Erythroblast (primary cell): ENCODE data around the gene CERS6.

ENCODE experiments used
- DNase-seq, 2 experiments: peaks; one replicate each; lab custom pipeline; 2025; lab: John Stamatoyannopoulos, UW
- GATA1 ChIP-seq: IDR thresholded peaks from 2 replicates; pipeline ENCODE4 v1.6.1; 2011; ENCODE audit warnings: low read depth, mild to moderate bottlenecking, control low read depth, low read length, moderate library complexity
- POLR2A ChIP-seq: IDR thresholded peaks from 2 replicates; pipeline ENCODE4 v1.6.1; 2011; ENCODE audit warnings: mild to moderate bottlenecking, low read length

The CERS6 gene

GRCh38 chr2:168666339-168666738 is 210.3 kb downstream of the CERS6 start:
- DNase-seq = no peak
- TF ChIP-seq POLR2A (no peak), GATA1 (no peak)

DNA sequence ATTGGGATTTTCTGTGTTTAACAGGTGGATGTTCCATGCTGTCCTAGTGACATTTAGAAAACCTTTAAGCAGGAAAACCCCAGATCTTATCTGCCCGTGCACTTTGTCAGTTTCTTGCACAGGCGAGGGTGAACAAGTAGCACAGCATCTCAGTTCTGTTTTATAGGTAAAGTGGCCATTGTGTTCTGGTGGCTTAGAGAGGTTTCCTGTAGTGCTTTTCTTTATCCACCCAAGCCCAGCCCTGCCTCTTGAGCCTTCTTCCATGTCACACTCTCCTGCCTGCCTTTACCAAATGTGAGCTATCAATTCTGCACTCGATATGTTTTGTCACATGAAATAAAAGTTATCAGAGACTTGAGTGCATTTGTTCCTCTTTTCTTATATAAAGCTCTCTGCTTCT is 211.1 kb downstream of the CERS6 start:
- no peak for DNase-seq
- TF ChIP-seq POLR2A (no peak), GATA1 (no peak)

- no peak for DNase-seq
- no peak for TF ChIP-seq GATA1
- TF ChIP-seq POLR2A = no peak
Measured at GRCh38 chr2:168669151-168669550, 213.1 kb downstream of the CERS6 start.

GRCh38 chr2:168670478-168670877 is 214.4 kb downstream of the CERS6 start:
- no peak for TF ChIP-seq POLR2A
- no peak for TF ChIP-seq GATA1
- no peak for DNase-seq

GRCh38 chr2:168671932-168672331 is 215.9 kb downstream of the CERS6 start:
- no peak for TF ChIP-seq POLR2A
- no peak for TF ChIP-seq GATA1
- DNase-seq = no peak

DNA sequence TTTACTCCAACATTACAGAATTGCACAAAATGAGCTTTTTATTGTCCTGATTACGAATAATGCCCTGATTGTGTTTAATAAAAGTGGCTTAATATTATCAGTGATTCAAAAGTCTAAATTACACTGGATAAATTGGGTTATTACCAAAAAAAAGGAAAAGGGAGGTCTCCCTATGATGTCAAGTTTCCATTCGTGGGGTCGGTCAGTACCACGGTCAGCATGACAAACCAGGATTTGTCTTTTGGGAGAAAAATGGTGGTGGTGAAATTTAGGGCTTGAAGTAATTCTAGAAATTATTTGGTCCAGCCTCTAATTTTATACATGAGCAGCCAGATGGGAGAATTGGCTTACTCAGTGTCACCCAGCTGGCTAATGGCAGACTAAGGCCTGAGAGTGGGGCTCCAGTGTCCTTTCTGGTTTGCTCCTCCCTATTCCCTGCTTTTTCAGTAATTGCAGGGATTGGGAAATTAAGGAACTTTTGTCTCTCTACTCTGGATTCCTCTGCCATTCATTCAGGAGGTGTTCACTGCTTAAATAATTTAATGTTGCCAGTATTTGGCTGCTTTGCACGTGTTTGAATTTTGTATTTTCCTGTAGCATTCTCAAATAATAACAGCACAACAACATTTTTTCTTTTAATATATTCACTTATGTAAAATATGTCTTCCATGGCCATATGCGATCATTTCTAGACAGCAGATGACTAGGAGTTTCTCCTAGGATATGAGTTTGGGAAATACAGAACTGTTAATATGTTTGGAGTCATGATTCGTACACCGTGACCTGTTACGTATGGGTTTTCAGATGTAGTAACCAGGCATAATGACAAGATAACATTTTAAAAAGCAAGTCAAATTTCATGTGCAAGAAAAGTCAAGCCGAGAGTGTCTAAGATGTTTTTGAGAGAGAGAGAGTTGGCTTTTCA is 217.5 kb downstream of the CERS6 start:
- TF ChIP-seq GATA1 = no peak
- no peak for TF ChIP-seq POLR2A
- DNase-seq = no peak

GRCh38 chr2:168678153-168678853 is 222.2 kb downstream of the CERS6 start:
- TF ChIP-seq GATA1 (no peak), POLR2A (no peak)
- no peak for DNase-seq

DNA sequence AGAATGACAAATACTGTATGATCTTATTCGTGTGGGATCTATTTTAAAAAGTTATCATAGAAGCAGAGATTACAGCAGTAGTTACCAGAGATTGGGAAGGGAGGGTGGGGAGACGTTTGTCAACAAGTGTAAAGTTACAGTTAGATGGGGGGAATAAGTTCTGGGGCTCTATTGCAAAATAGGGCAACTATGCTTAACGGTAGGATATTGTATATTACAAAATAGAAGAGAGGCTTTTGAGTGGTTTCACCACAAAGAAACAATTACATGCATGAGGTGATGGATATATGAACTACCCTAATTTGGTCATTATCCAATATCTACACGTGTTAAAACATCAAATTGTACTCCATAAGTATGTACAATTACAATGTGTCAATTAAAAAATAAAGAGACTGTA is 223.0 kb downstream of the CERS6 start:
- no peak for TF ChIP-seq POLR2A
- no peak for TF ChIP-seq GATA1
- no peak for DNase-seq

GRCh38 chr2:168679741-168680310 is 223.8 kb downstream of the CERS6 start:
- DNase-seq = no peak
- TF ChIP-seq GATA1 (no peak), POLR2A (no peak)

GRCh38 chr2:168683996-168684395 is 227.9 kb downstream of the CERS6 start:
- TF ChIP-seq GATA1 (no peak), POLR2A (no peak)
- no peak for DNase-seq

- TF ChIP-seq POLR2A = no peak
- no peak for TF ChIP-seq GATA1
- DNase-seq = no peak
Measured at GRCh38 chr2:168684921-168685599, 229.0 kb downstream of the CERS6 start.

DNA sequence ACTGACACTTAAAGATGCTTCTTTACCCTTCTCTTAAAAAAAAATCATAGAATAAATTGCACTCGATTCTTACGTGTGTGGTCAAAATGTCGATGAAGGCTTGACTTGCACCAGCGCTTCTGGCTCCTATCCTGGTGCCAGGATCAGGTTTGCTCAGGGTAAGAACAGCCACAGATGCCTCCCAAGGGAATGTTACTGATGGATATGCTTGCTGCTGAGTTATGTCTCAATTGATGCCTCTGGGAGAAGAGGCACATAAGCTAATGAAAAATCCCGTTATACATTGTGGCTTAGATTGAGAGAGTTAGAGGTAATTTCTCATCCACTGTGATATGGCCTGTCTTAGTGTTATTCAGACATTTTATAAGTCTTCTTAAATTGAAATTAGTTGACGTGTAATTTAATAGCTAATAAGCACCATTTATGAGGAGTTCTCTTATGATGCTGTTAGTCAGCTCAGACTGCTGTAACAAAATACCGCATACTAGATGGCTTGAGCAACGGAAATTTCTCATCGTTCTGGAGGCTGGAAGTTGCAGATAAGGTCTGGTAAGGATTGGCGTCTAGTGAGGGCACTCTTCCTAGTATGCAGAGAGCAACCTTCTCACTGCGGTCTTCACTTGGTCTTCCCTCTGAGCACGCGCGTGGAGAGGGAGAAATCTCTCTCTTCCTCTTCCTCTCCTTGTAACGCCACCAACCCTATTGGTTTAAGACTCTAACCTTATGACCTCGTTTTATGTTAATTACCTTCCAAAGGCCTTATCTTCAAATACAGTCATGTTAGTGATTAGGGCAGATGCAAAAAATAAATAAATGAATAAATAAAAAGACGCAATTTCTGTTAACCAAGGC is 229.8 kb downstream of the CERS6 start:
- no peak for TF ChIP-seq POLR2A
- no peak for TF ChIP-seq GATA1
- DNase-seq = peak; percentile 64 to 76

DNA sequence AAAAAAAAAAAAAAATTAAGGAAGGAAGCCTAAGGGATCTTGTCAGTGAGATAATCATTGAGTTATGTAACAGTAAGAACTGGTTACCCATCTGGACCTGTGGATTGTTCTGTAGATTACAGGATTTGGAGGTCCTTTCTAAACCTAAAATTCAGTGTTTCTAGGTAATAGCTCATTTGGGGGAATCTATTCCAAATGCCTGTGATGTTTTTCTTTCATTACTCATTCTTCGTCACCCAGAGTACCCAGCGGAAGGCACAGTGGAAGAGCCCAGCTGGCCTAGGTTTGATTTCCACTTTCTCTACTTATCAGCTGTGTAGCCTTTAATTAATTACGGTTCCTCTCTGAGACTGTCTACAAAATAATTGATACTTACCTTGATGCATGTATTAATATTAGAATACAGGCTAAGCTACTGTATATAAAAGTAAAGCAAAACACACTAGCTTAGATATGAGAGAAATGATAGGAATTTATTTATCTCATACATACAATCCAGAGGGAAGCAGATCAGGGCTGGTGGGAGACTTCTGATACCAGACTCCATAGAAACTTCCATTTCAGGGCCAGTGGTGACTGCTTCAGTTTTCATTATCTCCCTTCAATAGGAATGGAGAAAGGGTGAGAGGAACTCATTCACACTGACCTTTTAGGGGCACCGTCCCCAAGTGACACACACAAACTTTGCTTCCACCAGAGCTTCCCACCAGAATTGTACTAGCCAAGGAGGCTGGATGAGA is 230.6 kb downstream of the CERS6 start:
- DNase-seq = no peak
- TF ChIP-seq GATA1 (no peak), POLR2A (no peak)
